ENCODE data around the gene PCCA.
"Not testable (repeated sequence)": the region's sequence is repeated elsewhere in the genome, so short reads cannot be mapped to it uniquely, and the experiment has no call there.

PCCA gene

DNA sequence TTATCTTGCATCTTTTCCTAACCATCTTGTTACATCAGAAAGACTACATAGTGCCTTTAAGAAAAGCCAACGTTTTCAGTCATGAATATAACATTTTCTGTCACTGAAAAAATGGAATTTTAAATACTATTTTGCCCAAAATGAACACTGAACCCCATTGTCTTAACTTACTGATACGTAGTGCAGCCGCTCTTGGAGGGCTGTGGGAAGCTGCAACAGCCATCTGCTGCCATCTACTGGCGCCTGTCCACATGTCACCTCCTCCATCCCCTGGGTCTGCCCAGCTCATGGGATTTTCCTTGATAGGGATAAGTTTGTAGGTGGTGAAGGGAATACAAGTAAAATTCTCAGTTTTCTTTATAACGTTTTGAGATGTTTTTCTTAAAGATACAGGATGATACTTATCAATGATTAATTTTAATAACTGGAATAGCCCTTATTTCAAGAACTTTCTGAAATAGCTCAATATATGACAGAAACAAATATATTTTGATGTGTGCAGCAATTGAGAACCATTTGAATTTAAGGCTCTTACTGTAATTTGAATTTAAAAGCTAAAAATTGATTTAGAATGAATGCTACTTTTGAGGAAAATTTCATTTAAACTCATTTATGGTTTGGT is 426.0 kb downstream of the PCCA start:
- DNase-seq, result peak; percentile 69

DNA sequence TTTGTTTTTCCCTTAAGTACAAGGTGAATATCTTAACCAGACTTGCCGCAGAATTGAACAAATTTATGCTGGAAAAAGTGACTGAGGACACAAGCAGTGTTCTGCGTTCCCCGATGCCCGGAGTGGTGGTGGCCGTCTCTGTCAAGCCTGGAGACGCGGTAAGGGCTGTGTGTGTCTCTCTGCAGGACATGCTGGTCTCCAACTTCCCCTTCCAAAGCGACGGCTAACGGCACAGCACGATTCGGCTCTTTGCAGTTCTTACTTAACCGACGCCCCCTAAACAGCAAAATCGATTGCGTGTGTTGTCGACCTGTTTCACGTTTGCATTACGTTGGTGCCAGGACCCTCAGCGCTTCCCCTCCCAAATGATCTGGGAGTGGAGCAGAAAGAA is 426.5 kb downstream of the PCCA start:
- DNase-seq, result no peak

DNA sequence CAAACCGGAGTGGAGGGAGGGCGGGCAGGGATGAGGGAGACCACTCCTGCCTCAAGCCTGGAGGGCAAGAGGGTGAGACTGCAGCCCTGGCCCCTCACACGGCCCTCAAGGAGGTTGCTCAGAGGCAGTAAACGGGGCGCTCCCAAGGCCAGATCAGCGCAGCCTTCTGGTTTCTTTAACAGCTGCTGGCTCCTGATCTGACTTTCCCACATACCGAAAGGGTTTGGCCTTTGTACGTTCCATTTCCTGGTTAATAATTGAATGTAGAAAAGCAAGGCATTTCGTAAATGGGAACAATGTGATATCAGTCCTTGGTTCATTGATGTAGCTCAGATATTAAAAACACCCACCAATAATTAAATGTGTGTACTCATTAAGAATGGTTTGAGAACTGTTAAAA is 428.2 kb downstream of the PCCA start:
- DNase-seq, result no peak

GRCh38 chr13:100517728-100518127 is 428.8 kb downstream of the PCCA start:
- DNase-seq, result peak; percentile 17

DNA sequence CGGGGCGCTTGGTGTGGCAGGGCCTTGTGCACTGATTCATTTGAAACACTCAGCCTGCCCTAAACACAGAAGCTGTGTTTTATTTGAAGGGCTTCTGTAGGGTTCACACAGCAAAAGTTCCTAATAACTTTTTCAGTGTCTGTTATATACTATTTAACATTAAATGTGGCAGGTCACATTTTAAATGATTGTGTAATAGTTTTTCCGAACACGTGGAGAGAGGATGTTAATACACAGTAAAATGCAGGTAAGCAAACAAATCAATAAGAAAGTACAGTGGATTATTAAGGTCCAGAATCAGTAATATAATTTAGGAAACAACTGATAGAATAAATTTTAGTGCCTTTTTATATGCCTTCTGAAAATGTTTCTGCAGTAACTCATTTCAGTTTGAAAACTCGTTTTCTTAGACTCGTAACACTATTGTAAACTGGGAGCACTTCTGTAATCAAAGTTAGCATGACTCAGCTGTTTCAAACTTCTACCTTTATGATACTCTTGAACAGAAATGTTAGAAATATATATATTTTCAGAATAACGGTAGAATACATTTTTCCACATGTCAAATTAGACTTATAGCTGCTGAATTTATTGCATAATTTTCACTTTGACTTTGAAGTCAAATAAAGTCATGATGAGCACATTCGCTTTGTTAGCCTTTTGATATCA is 429.6 kb downstream of the PCCA start:
- DNase-seq, result no peak

- no peak for DNase-seq
Observed at GRCh38 chr13:100519626-100520025, 430.7 kb downstream of the PCCA start.

GRCh38 chr13:100520936-100521850 is 432.3 kb downstream of the PCCA start:
- no peak for DNase-seq

DNA sequence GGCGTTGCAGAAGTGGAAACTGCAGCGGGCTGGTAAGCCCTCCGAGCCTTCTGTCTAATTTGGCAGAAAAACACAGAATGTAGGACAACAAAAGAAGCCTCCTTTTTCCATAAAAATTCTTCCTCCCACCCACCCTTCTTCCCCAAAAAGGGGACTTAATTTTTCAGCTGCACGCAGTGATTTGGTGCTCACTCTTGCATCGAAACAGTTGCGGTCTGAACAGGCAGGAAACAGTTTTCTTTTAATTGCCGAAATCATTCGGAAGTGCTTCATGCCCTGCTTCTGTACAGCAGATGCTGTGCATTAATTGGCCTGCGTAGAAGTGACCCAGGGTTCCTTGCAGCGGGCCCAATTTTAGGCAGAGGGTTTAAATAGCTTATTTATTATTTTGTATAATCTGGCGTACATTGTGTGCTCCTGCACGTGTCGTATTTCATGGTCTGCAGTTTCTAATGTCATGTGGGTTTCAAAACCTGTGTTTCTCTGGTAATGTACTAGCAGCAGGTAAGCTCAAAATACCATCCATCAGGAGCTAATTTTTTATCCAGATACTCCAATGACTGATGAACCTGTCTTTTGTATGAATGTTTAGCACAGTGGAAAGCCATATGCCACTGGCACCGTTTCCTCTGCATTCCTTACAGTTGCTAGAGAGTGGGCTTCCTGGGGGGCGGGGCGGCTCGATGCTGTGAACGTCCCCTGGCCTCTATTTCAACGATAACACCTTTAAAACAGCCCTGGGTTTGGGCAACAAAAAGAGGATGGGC is 433.1 kb downstream of the PCCA start:
- DNase-seq, result no peak

DNA sequence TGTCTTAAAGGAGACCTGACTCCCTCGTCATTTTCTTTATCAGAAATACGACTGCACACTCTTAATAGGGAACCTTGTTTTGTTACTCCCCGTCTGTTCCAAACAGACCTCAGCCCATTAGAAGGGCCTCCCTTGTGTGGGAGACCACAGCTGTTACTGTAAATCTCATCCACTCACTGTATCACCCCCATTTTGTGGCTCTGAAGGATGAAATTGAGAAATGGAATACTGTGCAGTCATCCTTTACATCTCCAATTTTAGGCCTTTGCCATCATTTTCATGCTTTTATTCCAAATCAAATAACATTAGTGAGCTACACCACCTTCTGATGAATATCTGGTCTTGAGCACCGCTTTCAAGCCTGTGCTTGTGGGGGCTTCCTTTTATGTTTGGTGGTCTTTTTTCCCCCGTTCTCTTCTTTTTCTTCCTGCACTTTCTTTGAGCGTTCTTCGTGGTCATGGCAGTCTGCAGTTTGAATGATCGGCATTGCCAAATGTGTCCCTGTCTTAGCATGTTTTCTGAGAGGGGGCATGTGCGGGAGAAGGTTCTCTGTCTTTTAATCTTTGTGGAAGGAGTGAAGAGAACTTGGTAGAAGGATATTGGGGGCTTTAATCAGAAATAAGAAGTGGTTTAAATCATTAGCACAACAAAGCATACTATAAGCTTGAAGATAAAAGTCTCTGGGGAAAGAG is 433.9 kb downstream of the PCCA start:
- DNase-seq, result no peak

GRCh38 chr13:100523411-100523810 is 434.5 kb downstream of the PCCA start:
- no peak for DNase-seq

GRCh38 chr13:100523981-100524386 is 435.1 kb downstream of the PCCA start:
- DNase-seq, result no peak

- DNase-seq, result not testable (repeated sequence)
Observed at GRCh38 chr13:100524688-100525087, 435.8 kb downstream of the PCCA start.

DNA sequence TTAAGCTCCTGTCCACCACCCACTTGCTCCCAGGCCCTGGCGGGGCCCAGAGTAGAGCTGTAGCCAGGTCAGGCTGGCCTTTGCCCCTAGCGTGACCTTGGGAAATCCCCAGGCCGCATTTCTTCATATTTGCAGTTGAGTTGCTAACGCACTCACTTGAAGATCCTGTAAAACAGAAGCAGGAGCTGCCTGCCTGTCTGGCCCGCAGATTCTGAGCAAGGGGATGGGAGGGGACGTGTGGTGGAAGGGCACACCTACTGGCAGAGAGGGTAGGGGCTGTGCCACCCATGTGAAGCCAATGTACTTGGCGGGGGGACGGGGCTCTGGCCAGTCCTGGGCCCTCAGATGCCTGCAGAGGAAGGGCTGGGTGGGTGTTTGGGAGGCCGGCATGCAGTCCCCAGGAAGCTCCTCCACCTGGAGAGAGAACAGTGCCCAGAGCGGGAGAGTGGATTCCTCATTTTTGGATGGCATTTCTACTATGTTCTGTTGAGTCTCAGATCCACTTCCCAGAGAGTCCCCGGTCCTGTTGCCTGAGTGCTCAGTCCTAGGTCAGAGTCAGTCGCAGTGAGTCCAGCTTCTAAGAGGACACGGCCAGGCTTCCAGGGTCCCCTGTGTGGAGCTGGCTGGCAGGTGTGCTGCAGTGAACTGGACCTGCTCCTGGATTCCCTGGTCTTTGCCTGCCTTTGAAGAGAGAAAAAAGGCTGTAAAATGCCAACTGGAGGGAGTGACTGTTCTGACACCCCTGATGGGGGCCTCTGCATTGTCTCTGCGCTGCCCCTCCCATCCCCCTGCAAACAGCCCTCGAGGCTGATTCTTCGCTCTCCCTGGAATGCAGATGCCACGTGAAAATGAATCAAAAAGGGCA is 436.8 kb downstream of the PCCA start:
- DNase-seq, result no peak

DNA sequence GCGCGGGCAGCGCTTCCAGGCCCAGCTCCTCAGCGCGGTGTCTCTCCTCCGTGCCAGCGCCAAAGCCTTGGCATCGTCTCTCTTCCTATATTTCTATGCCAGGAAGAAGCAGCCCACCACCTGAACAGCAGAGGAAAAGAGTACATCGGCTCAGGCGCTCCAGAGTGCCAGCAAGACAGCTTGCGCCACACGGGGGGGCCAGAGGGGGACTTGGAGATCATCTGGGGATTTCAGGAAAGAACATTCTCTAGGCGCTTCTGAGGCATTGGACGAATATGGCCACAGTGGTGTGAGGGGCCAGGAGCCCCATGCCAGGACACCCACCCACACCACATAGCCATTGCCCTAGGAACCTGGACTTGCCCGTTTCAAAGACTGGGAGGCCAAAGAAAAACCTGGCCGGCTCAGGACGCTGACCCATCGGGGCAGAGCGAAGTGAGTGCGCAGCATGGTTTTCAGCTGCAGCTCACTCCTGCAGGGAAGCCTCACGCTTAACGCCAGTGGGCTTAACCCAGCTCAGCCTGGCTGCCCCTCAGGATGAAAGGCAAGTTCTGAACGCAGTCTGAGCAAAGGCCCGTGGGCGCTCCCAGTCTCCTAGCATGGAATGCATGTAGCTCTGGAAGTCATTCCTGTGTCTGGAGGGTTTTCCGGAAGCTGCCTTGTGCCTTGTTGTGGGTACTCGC is 437.6 kb downstream of the PCCA start:
- DNase-seq, result no peak

DNA sequence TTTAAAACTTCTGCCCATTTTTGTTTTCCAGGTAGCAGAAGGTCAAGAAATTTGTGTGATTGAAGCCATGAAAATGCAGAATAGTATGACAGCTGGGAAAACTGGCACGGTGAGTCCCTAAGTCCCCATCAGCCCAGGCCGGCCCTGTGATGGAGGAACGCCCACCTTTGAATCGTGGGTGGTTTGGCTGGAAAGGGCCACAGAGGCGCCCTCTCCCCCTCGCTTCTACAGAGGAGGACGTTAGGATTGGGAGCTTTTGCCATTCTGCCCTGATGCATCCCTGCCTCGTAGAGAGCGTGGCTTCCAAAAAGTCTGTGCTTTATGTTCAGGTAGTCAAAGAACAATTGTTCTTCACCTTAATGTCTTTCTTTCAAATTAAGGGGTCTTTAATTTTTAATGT is 438.8 kb downstream of the PCCA start:
- DNase-seq, result no peak

GRCh38 chr13:100528353-100528752 is 439.5 kb downstream of the PCCA start:
- no peak for DNase-seq

GRCh38 chr13:100528820-100529219 is 439.9 kb downstream of the PCCA start:
- DNase-seq, result no peak

DNA sequence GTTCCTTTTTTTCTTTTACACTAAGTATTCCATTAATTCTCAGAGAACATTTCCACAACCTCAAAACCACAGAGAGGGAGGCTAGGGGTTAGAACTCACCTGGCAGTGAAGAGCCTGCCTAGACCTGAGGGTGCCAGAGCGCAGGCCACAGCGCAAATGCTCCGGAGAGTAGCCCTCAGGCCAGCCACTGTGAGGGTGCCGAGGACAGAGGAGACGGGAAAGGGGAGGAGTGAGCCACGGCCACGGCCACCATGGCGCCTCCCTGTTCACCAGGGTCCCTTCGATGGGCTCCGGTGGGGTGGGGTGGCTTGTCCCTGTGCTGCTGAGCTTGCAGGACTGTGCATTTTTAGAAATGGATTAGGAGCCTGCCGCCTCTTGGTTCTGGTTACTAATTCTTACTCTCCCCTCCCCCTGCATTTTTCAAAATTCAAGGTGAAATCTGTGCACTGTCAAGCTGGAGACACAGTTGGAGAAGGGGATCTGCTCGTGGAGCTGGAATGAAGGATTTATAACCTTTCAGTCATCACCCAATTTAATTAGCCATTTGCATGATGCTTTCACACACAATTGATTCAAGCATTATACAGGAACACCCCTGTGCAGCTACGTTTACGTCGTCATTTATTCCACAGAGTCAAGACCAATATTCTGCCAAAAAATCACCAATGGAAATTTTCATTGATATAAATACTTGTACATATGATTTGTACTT is 440.9 kb downstream of the PCCA start:
- DNase-seq, result no peak

GRCh38 chr13:100530671-100531213 is 441.8 kb downstream of the PCCA start:
- DNase-seq, result no peak
